ENCODE measurements around the gene DLG2.

The DLG2 gene

DNA sequence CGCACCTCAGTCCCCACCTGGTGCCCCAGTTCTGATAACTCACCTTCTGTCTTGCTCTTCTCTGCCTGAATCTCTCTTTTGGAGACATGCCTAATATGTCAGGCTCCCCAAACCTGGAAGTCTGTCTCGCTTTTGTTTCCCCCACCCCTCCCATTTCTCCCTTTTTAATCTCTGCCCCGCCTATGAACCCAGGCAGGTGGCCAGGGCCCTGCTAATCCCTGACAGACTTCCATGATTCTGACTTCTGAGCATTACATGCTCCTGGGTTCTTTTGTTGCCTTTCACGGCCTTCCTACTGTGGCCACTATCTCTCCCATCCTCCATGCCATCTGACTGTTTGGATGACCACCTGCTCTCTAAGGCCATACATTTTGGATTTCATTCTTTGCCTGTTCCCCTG is 1220.1 kb downstream of the DLG2 start:
- no peak for TF ChIP-seq TAF1 (IDR thresholded peaks at IDR 0.05; ENCODE audit: low read depth, low read length)
- no peak for TF ChIP-seq SPI1 (IDR thresholded peaks at IDR 0.05; ENCODE audit: low read depth, low read length)
- no peak for TF ChIP-seq POLR2A (IDR thresholded peaks at IDR 0.05; ENCODE audit: low read depth, low read length)
- TF ChIP-seq POLR2AphosphoS5 (IDR thresholded peaks at IDR 0.05; ENCODE audit: low read depth, low read length): no peak
- DNase-seq (ENCODE audit: insufficient read length, low spot score) (no peak), FAIRE-seq (no peak)

DNA sequence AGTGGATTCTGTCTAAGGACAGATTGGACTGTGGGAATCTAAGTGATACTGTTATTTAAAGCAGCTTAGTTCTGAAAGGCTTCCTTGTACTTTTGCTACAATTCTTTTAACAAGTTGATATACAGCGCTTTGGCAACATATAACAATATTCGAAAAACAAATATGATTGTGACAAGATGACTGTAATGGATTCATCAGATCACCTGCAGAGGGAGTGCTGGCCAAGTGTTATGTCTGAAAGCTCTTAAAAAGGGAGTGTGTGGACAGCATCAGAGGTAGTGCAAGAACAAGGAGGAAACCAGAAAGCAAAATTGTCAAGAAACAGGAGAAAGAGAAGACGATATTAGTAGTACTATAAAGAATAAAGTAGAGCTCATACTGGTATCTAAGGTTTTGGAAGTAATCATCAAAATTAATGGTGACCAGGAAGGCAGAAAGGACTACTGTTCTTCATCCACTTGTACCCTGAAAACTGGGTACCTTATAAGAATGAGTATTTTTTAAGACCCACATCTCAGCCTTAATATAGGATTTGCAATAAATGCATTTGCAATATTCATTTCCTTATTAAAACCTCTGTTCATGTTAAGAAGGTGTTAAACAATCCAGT is 1229.0 kb downstream of the DLG2 start:
- DNase-seq (ENCODE audit: insufficient read length, low spot score): no peak
- no peak for FAIRE-seq

DNA sequence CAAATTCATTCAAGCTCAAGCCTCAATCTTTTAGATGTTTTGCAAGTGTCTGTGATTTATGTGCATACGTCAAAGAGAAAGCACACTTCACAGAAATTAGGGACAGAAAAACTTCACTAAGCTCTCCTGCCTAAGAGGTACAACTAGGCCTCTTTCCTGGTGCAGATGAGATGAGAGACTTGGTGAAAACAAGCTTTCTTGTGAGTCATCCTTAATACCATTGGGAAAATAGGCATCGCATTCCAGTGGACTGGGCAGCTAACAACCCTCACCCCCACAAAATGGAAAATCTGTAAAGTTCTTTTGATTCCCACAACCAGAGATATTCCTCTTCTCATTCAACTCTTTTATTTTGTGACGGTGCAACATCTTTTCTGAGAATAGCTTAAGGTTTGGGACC is 1230.6 kb downstream of the DLG2 start:
- DNase-seq (ENCODE audit: insufficient read length, low spot score) (no peak), FAIRE-seq (no peak)
- TF ChIP-seq POLR2AphosphoS5 (IDR thresholded peaks at IDR 0.05; ENCODE audit: low read depth, low read length) (no peak), POU2F2 (IDR thresholded peaks at IDR 0.05; ENCODE audit: low read depth, low read length) (no peak), PAX5 (IDR thresholded peaks at IDR 0.05; ENCODE audit: insufficient read depth, low read length, severe bottlenecking) (no peak), TAF1 (IDR thresholded peaks at IDR 0.05; ENCODE audit: low read depth, low read length) (no peak), POLR2A (IDR thresholded peaks at IDR 0.05; ENCODE audit: low read depth, low read length) (no peak), SPI1 (IDR thresholded peaks at IDR 0.05; ENCODE audit: low read depth, low read length) (no peak)

More for the DNA sequence above, 1229.0 kb downstream of the DLG2 start:
- TF ChIP-seq PAX5 (IDR thresholded peaks at IDR 0.05; ENCODE audit: insufficient read depth, low read length, severe bottlenecking): no peak
- no peak for TF ChIP-seq POLR2A (IDR thresholded peaks at IDR 0.05; ENCODE audit: low read depth, low read length)
- TF ChIP-seq POLR2AphosphoS5 (IDR thresholded peaks at IDR 0.05; ENCODE audit: low read depth, low read length): no peak
- TF ChIP-seq TAF1 (IDR thresholded peaks at IDR 0.05; ENCODE audit: low read depth, low read length): no peak
- no peak for TF ChIP-seq SPI1 (IDR thresholded peaks at IDR 0.05; ENCODE audit: low read depth, low read length)

DNA sequence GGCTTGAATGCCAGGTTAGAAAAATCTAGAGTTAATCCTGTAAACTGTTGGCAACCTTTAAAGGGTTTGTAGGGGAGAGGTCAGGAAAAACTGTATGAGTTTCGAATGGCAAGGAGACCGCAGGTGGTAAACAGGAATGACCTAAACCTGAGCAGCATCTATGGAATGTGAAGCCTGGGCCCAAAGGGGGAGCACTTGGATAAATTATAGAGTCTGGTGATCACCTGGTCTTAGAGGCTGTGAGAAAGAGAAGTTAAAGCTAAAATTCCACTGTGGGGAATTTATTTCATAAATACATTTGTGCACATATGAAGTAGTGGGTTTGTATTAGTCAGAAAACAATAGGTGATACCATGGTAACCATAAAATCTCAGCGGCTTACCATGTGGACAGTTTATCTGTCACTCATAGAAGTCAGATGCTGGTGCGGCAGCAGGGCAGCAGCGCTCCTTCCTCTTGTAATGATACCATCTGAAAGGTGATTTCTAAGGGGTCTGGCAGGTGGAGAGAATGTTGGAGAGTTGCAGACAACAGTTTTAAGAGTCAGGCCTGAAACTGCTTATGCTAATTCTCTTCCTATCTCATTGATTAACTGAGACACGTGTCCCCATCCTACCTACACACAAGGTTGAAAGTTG is 1236.6 kb downstream of the DLG2 start:
- TF ChIP-seq SPI1 (IDR thresholded peaks at IDR 0.05; ENCODE audit: low read depth, low read length) (no peak), TAF1 (IDR thresholded peaks at IDR 0.05; ENCODE audit: low read depth, low read length) (no peak), PAX5 (IDR thresholded peaks at IDR 0.05; ENCODE audit: insufficient read depth, low read length, severe bottlenecking) (no peak), POLR2AphosphoS5 (IDR thresholded peaks at IDR 0.05; ENCODE audit: low read depth, low read length) (no peak), POLR2A (IDR thresholded peaks at IDR 0.05; ENCODE audit: low read depth, low read length) (no peak), POU2F2 (IDR thresholded peaks at IDR 0.05; ENCODE audit: low read depth, low read length) (no peak)
- no peak for FAIRE-seq
- no peak for DNase-seq (ENCODE audit: insufficient read length, low spot score)

DNA sequence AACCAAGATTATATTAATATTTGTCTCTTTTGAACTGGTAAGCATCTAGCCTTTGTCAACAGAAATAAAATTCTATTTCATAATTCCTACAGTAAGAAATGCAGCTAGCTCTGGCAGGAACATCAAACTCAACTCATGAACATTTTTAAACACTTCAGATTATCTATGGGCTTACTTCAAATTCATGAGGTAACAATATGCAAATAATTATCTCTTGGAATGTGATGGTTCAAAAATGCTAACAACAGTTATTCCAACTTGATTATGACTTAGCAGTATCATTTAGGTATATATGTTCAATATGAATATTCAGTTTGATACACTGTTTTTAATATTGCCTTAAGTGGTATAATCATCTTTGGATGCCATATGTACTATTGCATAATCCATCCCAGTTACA is 1237.4 kb downstream of the DLG2 start:
- DNase-seq (ENCODE audit: insufficient read length, low spot score) (no peak), FAIRE-seq (no peak)
- TF ChIP-seq POU2F2 (IDR thresholded peaks at IDR 0.05; ENCODE audit: low read depth, low read length) (no peak), PAX5 (IDR thresholded peaks at IDR 0.05; ENCODE audit: insufficient read depth, low read length, severe bottlenecking) (no peak), SPI1 (IDR thresholded peaks at IDR 0.05; ENCODE audit: low read depth, low read length) (no peak), TAF1 (IDR thresholded peaks at IDR 0.05; ENCODE audit: low read depth, low read length) (no peak), POLR2AphosphoS5 (IDR thresholded peaks at IDR 0.05; ENCODE audit: low read depth, low read length) (no peak), POLR2A (IDR thresholded peaks at IDR 0.05; ENCODE audit: low read depth, low read length) (no peak)

DNA sequence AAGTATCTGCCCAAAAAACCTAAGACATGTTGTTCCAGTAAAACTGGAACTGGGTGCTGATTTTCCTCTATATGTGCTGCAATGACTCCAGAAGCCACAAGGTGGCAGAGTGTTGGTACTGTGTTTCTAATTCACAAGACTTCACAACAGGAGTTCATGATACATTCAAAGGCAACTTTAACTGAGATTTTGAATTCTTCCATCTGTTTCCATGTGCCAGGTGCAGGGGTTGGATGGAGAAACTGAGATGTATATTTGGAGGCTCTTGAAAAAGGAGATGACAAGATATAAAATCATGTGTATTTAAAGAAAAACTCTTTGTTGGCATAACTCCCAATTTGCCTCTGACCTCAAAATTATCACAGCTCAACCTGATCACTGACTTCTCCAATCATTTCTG is 1242.4 kb downstream of the DLG2 start:
- TF ChIP-seq TAF1 (IDR thresholded peaks at IDR 0.05; ENCODE audit: low read depth, low read length): no peak
- no peak for TF ChIP-seq POLR2AphosphoS5 (IDR thresholded peaks at IDR 0.05; ENCODE audit: low read depth, low read length)
- TF ChIP-seq PAX5 (IDR thresholded peaks at IDR 0.05; ENCODE audit: insufficient read depth, low read length, severe bottlenecking): no peak
- TF ChIP-seq SPI1 (IDR thresholded peaks at IDR 0.05; ENCODE audit: low read depth, low read length): no peak
- no peak for TF ChIP-seq POLR2A (IDR thresholded peaks at IDR 0.05; ENCODE audit: low read depth, low read length)
- TF ChIP-seq POU2F2 (IDR thresholded peaks at IDR 0.05; ENCODE audit: low read depth, low read length): no peak
- no peak for DNase-seq (ENCODE audit: insufficient read length, low spot score)
- FAIRE-seq: peak; percentile 33

DNA sequence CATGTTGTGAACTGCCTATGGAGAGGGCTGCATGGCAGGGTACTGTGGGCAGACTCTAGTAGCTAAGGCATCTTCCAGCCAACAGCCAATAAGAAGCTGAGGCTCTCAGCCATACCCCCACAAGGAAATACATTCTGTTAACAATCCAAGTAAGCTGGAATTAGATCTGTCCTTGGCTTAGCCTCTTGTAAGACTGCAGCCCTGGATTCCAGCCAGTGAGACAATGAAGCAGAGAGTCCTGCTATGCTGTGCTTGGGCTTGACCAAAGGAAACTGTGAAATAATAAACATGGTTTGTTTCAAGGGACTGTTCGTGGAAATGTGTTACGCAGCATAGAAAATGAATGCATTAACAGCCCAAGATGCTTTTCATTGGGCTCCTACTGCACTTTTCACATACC is 1243.6 kb downstream of the DLG2 start:
- no peak for DNase-seq (ENCODE audit: insufficient read length, low spot score)
- FAIRE-seq: no peak
- TF ChIP-seq POLR2AphosphoS5 (IDR thresholded peaks at IDR 0.05; ENCODE audit: low read depth, low read length) (no peak), PAX5 (IDR thresholded peaks at IDR 0.05; ENCODE audit: insufficient read depth, low read length, severe bottlenecking) (no peak), POU2F2 (IDR thresholded peaks at IDR 0.05; ENCODE audit: low read depth, low read length) (no peak), SPI1 (IDR thresholded peaks at IDR 0.05; ENCODE audit: low read depth, low read length) (no peak), POLR2A (IDR thresholded peaks at IDR 0.05; ENCODE audit: low read depth, low read length) (no peak), TAF1 (IDR thresholded peaks at IDR 0.05; ENCODE audit: low read depth, low read length) (no peak)

DNA sequence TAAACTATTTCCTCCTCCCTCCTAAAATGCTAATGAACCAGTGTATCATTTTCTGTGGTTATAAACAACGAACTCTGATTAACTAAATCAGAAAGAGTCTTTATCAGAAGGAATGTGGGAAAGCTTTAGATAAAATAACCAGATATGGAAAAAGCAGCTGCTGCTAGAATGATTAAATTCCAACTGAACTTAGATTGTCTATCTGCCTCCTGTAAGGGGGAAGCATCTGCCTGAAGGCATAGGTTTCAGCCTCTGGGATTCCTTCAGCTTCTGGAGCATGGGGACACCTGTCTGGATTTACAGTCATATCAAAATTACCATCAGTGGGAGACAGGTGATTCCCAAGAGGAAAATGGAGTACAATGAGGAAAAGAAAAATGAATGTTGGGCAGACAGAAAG is 1245.5 kb downstream of the DLG2 start:
- FAIRE-seq: no peak
- TF ChIP-seq POLR2A (IDR thresholded peaks at IDR 0.05; ENCODE audit: low read depth, low read length) (no peak), TAF1 (IDR thresholded peaks at IDR 0.05; ENCODE audit: low read depth, low read length) (no peak), POU2F2 (IDR thresholded peaks at IDR 0.05; ENCODE audit: low read depth, low read length) (no peak), POLR2AphosphoS5 (IDR thresholded peaks at IDR 0.05; ENCODE audit: low read depth, low read length) (no peak), PAX5 (IDR thresholded peaks at IDR 0.05; ENCODE audit: insufficient read depth, low read length, severe bottlenecking) (no peak), SPI1 (IDR thresholded peaks at IDR 0.05; ENCODE audit: low read depth, low read length) (no peak)

DNA sequence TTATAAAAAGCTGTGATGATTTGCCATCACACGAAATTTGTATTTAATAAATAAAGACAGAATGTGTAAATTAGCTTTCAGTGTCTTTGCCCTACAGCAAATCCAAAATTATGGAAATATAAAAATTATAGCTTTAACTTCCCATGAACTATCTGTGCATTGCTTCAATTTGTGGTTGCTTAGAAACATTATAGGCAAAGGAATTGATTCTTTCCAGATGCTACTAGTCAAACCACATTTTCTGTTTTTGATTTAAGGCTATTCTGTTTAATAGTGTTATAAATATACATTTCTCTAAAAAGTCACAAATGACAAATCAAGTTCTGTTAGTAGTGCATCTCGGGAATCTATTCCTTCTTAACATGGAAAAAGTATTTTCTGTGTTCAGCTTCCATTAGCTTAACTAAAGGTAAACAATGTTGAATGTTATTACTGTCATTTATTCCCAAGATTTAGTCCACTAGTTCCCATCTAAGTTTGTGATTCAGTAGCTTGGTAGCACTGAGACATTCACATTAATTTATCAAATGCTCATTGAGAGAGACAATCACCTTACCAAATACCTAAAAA is 1254.7 kb downstream of the DLG2 start:
- DNase-seq (ENCODE audit: insufficient read length, low spot score) (no peak), FAIRE-seq (no peak)
- TF ChIP-seq POLR2A (IDR thresholded peaks at IDR 0.05; ENCODE audit: low read depth, low read length) (no peak), POLR2AphosphoS5 (IDR thresholded peaks at IDR 0.05; ENCODE audit: low read depth, low read length) (no peak), SPI1 (IDR thresholded peaks at IDR 0.05; ENCODE audit: low read depth, low read length) (no peak), POU2F2 (IDR thresholded peaks at IDR 0.05; ENCODE audit: low read depth, low read length) (no peak), PAX5 (IDR thresholded peaks at IDR 0.05; ENCODE audit: insufficient read depth, low read length, severe bottlenecking) (no peak)

More for the DNA sequence above, 1245.5 kb downstream of the DLG2 start:
- no peak for DNase-seq (ENCODE audit: insufficient read length, low spot score)

All from GM12891 (cell line).